OCI-LY7 (cell line): ENCODE results near the gene CBFA2T3.

Experiments used
- EZH2phosphoT487 ChIP-seq: fragments of 200-600 bp; sonication (generic); IDR thresholded peaks from 2 replicates; pipeline ENCODE4 v1.6.1; 2018; ENCODE audit warnings: low read depth, borderline replicate concordance, mild to moderate bottlenecking, mixed run types, antibody characterized with exemption, low read length, moderate library complexity, mixed read lengths
- TF ChIP-seq, protein P1 (sequence below): fragments of 200-600 bp; sonication (generic); conservative IDR thresholded peaks from 2 replicates; pipeline ENCODE4 v1.5.1; 2014; ENCODE audit warnings: mild to moderate bottlenecking, antibody characterized with exemption, low read length, moderate library complexity, mixed read lengths

DNA sequence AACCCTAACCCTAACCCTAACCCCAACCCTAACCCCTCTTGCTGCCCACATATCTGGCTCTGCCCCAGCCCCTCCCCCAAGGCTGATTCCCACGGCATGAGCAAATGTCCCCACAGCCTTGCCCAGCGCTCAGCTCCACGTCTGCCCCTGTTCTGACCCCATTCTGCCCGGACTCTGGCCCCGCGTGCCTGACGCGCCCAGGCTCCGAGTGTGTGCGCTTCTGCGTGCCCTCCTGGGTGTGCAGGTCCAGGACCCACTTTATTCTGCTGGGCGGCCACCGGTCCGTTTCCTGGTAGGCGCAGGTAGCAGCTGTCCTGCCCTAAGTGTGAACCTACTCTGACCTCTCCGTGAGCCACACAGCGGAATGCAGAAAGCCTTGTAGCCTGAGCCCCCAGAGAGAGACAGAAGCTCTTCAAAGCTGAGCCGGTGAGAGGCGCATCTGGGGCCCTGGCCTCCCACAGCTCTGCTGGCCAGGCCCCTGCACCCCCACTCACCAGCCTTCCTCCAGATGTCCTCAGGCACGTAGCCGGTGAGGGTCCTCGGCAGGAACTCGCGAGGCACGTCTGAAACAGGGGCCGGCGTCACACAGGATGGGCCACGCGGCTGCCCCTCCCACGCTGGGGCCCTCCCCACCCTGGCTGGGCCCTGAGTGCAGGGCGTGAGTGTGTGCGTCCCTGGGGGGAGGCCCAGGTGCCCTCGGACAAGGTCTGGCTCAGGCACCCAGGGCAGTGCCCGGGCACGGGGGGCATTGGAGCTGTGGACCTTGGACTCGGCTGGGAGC, 96.6 kb downstream of the CBFA2T3 start:
- TF ChIP-seq, protein P1, sequence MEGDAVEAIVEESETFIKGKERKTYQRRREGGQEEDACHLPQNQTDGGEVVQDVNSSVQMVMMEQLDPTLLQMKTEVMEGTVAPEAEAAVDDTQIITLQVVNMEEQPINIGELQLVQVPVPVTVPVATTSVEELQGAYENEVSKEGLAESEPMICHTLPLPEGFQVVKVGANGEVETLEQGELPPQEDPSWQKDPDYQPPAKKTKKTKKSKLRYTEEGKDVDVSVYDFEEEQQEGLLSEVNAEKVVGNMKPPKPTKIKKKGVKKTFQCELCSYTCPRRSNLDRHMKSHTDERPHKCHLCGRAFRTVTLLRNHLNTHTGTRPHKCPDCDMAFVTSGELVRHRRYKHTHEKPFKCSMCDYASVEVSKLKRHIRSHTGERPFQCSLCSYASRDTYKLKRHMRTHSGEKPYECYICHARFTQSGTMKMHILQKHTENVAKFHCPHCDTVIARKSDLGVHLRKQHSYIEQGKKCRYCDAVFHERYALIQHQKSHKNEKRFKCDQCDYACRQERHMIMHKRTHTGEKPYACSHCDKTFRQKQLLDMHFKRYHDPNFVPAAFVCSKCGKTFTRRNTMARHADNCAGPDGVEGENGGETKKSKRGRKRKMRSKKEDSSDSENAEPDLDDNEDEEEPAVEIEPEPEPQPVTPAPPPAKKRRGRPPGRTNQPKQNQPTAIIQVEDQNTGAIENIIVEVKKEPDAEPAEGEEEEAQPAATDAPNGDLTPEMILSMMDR: no peak
- no peak for TF ChIP-seq EZH2phosphoT487
